ENCODE data around the gene PRKCZ. TPM values are rescaled to one million over a fixed set of nuclear protein-coding genes. Genes with fewer than 3 reads are reported as not detected.

PRKCZ gene
- total and polyA plus RNA-seq, 2 of the 4 experiments (the other 2 are of a cell fraction) = 2.0 to 3.5 TPM

DNA sequence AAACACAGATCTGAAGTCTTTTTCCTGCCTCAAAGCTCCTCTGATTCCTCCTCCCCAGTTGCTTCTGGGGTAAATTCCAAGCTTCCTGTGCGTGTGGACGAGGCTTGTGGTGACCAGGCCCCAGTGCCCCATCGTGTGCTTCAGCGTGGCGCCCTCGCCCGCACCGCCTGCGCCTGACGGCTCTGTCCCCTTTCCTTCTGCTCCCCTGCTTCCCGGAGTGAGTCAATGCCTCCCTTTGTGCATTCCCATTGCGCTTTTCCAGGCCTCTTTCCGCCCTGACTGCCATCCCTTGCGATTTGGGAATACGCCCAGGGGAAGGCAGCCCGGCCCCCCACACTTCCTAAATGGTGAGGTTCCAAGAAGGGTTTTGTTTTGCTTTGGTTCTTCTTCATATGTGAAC is 108.1 kb downstream of the PRKCZ start:
- no peak overlapping the region for H4K91ac ChIP-seq (ENCODE audit: insufficient read depth, low read depth, low read length)
- no TSS peak for BruUV-seq (replicated peaks)
- TF ChIP-seq RAD21 (IDR thresholded peaks at IDR 0.05; ENCODE audit: low read length) (no peak), CEBPB (IDR thresholded peaks at IDR 0.05; ENCODE audit: low read depth, low read length) (no peak), MXI1 (IDR thresholded peaks at IDR 0.05; ENCODE audit: borderline replicate concordance, low read depth, low read length) (no peak), ELK1 (IDR thresholded peaks at IDR 0.05; ENCODE audit: borderline replicate concordance, low read depth, low read length) (no peak)
- H3K4me2 ChIP-seq (ENCODE audit: low read depth, low read length) = no peak overlapping the region
- DNase-seq = no peak
- H4K8ac ChIP-seq (ENCODE audit: low read depth in 2 of 2, low read length in 2 of 2) = no peak overlapping the region
- POLR2A ChIA-PET (ENCODE audit: unreplicated experiment) = no interaction called here
- no peak overlapping the region for H2AK9ac ChIP-seq (replicated peaks; ENCODE audit: low read depth, low read length, poor library complexity)
- in situ Hi-C loops (cut with MboI; ENCODE audit: low sequenced_read_pairs) (loop anchor here (10.0 kb wide), 1 partner anchor 193 kb away; no protein-coding TSS in a partner anchor), intact Hi-C loops (cut with micrococcal nuclease) (no loop called here), dilution Hi-C loops (cut with HindIII; ENCODE audit: low sequenced_read_pairs, unreplicated experiment) (no loop called here)
- H3K27me3 ChIP-seq (ENCODE audit: control insufficient read depth, insufficient read depth, low read length) = peaks cover 12% of the 10 kb centered on the region
- H3K36me3 ChIP-seq (ENCODE audit: control insufficient read depth, insufficient read depth, low read length) = no peaks in the 10 kb centered on the region
- H4K20me1 ChIP-seq (ENCODE audit: insufficient read depth, low read length) = no peaks in the 10 kb centered on the region
- no peak overlapping the region for H2BK15ac ChIP-seq (ENCODE audit: low read depth, low read length)
- H3K4me1 ChIP-seq (ENCODE audit: control insufficient read depth, insufficient read depth, low read length) = no peaks in the 10 kb centered on the region
- 86% methylated on average over 12 of the region's 16 CpGs; no CpG with 5 or more reads in 1 of the 2 experiments for WGBS, 2 experiments (ENCODE audit: extremely low coverage in 2 of 2, insufficient read length in 1 of 2)
- no peak overlapping the region for H3K27ac ChIP-seq (ENCODE audit: insufficient read depth, low read length)
- no peak overlapping the region for H3K56ac ChIP-seq (ENCODE audit: extremely low read depth, insufficient read depth, low read length)
- no peak overlapping the region for H3K4me3 ChIP-seq (ENCODE audit: insufficient read depth, low read depth, low read length)
- H4K5ac ChIP-seq (ENCODE audit: low read depth, low read length) = no peak overlapping the region
- H3K4ac ChIP-seq (ENCODE audit: low read depth, low read length) = no peak overlapping the region
- CTCF ChIA-PET = interaction anchor here (1.0 kb wide), 1 partner anchor 16 kb away, joined by 4 read pairs; no protein-coding TSS in a partner anchor
- no peak overlapping the region for H3K23ac ChIP-seq (ENCODE audit: low read depth, low read length)
- H3K9me1 ChIP-seq (ENCODE audit: insufficient read depth, low read length) = no peaks in the 10 kb centered on the region
- H3K9ac ChIP-seq (ENCODE audit: low read depth, low read length) = no peak overlapping the region
- H2AFZ ChIP-seq (replicated peaks; ENCODE audit: low read length, poor library complexity) = no peak overlapping the region
- no peak overlapping the region for H2AK5ac ChIP-seq (ENCODE audit: low read depth, low read length)
- H3K14ac ChIP-seq (replicated peaks; ENCODE audit: low read depth, low read length) = no peak overlapping the region
- H2BK20ac ChIP-seq (ENCODE audit: low read depth, low read length) = no peak overlapping the region
- ATAC-seq (ENCODE audit: low read depth) = no peak
- H3K9me3 ChIP-seq (ENCODE audit: control insufficient read depth, insufficient read depth, low read length) = no peaks in the 10 kb centered on the region
- H2BK5ac ChIP-seq (ENCODE audit: low read depth, low read length, poor library complexity, severe bottlenecking) = no peak overlapping the region
- H3K18ac ChIP-seq (ENCODE audit: low read depth, low read length) = no peak overlapping the region
- H2BK120ac ChIP-seq (ENCODE audit: low read depth, low read length) = no peak overlapping the region
- H3K79me1 ChIP-seq (ENCODE audit: low read depth in 1 of 2, low read length in 2 of 2) = no peaks in the 10 kb centered on the region
